GM08714 (cell line): ENCODE data around the gene LRFN4.

Experiments
- H3K4me3 ChIP-seq: fragments of 200-500 bp; sonication (Bioruptor generic); 2 replicates; pipeline ENCODE4 v1.5.1; 2014; ENCODE audit warnings: mild to moderate bottlenecking, low read length, inconsistent platforms
- ZNF274 ChIP-seq: IDR thresholded peaks from 2 replicates; pipeline ENCODE4 v1.6.1; 2012; ENCODE audit warnings: mild to moderate bottlenecking, low read depth, low read length

LRFN4 gene

DNA sequence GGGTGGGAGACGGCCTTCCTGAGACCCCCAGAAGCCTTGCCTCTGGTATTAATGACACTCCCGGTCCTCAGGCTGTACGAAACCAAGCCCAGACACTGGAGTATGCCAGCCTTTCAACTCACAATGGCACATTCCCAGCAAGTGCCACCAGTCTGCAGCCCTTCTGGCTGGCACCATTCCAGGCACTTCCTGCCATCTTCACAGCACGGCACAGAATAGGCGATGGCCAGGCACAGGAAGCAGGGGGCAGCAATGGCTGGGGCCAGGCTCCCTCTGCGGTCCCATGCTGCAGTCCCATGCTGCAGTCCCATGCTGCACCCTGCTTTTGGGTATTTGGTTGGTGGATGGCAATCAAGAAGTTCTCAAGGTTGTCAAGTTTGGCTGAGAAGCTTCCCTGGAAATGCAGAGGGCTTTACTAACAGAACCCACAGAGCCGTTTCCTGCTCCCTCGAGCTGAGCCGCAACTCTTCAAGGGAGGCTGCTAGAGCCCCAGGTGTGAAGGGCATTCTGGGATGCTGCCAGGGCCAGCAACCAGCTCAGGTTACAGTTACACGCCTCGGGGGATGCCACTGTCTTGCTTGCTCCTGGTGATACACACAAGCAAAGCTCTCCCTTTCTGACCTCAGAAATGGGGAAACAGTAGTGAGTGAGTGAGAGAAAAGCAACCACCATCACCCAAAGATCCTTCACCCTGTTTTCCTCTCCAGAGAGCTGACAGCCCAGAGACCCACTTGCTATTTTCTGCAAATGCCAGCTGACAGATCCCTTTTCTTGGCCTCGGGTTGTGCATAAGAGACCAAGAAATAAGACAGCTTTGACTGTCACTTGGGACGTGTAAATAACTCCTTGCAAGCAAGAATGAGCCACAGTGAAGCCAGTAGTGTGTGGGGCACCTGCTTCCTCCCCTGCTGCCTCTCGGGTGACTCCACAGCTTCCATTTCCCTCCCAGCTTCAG lies 23.9 kb downstream of the LRFN4 start:
- no peak for TF ChIP-seq ZNF274
- no peak overlapping the region for H3K4me3 ChIP-seq

- H3K4me3 ChIP-seq, result no peak overlapping the region
These were observed 24.6 kb downstream of the LRFN4 start for GRCh38 chr11:66881451-66881835.

GRCh38 chr11:66881927-66882452 lies 25.1 kb downstream of the LRFN4 start:
- H3K4me3 ChIP-seq, result no peak overlapping the region
- no peak for TF ChIP-seq ZNF274

More at GRCh38 chr11:66881451-66881835, 24.6 kb downstream of the LRFN4 start:
- no peak for TF ChIP-seq ZNF274

- no peak for TF ChIP-seq ZNF274
- no peak overlapping the region for H3K4me3 ChIP-seq
These were observed 25.7 kb downstream of the LRFN4 start for GRCh38 chr11:66882561-66883015.

GRCh38 chr11:66883016-66883965 lies 26.4 kb downstream of the LRFN4 start:
- no peak overlapping the region for H3K4me3 ChIP-seq
- no peak for TF ChIP-seq ZNF274

DNA sequence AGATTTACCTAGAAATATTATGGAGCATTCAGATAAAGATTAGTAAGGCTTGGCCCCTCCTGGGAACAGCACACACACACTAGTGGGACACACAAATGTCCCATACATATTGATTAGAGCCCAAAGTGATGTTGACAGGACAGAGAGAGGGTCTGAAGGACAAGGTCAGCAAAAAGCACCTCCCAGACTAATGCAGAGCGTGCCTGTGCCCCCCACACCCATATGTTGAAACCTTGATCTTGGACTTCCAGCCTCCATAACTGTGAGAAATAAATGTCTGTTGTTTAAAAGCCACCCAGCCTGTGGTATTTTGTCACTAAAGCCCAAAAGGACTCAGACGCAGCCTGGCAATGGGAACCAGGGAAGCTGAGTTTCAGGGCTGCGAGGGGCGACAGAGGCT lies 27.6 kb downstream of the LRFN4 start:
- H3K4me3 ChIP-seq, result no peak overlapping the region
- TF ChIP-seq ZNF274, result no peak

DNA sequence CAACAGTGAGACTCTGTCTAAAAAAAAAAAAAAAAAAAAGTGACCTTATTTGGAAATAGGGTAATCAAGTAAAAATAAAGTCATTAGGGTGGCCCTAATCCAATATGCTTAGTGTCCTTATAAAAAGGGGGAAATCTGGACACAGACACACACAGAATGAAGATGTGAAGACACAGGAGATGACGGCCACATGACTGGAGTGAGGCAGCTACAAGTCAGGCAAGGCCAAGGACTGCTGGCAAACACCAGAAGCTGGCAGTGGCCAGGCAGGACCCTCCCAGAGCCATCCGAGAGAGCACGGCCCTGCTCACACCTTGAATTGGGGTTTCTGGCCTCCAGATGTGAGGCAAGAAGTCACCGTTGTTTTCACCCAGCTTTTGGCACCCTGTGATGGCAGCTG lies 28.6 kb downstream of the LRFN4 start:
- no peak for TF ChIP-seq ZNF274
- H3K4me3 ChIP-seq, result no peak overlapping the region

GRCh38 chr11:66885950-66886440 lies 29.1 kb downstream of the LRFN4 start:
- H3K4me3 ChIP-seq, result no peak overlapping the region
- no peak for TF ChIP-seq ZNF274

- TF ChIP-seq ZNF274, result no peak
- no peak overlapping the region for H3K4me3 ChIP-seq
These were observed 29.9 kb downstream of the LRFN4 start for GRCh38 chr11:66886671-66887221.

- TF ChIP-seq ZNF274, result no peak
- H3K4me3 ChIP-seq, result no peak overlapping the region
These were observed 30.7 kb downstream of the LRFN4 start for GRCh38 chr11:66887526-66887925.

DNA sequence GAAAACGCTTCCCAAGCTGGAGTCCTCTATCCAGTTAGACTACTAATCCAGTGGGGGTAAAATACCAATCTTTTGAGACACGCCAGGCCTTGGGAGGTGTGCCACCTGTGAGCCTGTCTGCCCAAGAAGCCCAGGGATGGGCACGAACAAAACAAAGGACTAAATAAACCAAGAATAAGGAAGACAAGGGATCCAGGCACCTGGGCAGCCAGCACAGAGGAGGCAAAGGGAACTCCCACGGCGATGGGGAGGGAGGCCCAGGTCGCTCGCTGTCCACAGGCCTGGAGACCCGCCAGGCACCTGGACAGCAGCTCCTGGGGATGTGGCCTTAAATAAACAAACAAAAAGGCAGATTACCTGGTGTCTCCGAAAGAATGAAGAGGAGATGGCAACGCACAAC lies 31.4 kb downstream of the LRFN4 start:
- no peak for TF ChIP-seq ZNF274
- H3K4me3 ChIP-seq, result no peak overlapping the region

- no peak for TF ChIP-seq ZNF274
- no peak overlapping the region for H3K4me3 ChIP-seq
These were observed 33.1 kb downstream of the LRFN4 start for GRCh38 chr11:66889960-66890359.

GRCh38 chr11:66891851-66892660 lies 35.2 kb downstream of the LRFN4 start:
- H3K4me3 ChIP-seq, result no peak overlapping the region
- TF ChIP-seq ZNF274, result no peak
